DND-41 (cell line): Measurements from ENCODE around the gene MEG3.

Experiments
- EZH2 ChIP-seq: IDR thresholded peaks from 3 replicates; pipeline ENCODE4 v1.6.1; 2012; ENCODE audit warnings: borderline replicate concordance, low read depth, mild to moderate bottlenecking, moderate library complexity, low read length, inconsistent platforms; ENCODE audit not compliant: severe bottlenecking
- TF ChIP-seq, protein P1 (sequence below): IDR thresholded peaks from 2 replicates; pipeline ENCODE4 v1.5.1; 2012; ENCODE audit warnings: borderline replicate concordance, low read length, moderate library complexity, mild to moderate bottlenecking; ENCODE audit not compliant: poor library complexity, severe bottlenecking; ENCODE audit errors: extremely low read depth

GRCh38 chr14:100905166-100905565 lies 79.2 kb downstream of the MEG3 start:
- TF ChIP-seq, protein P1, sequence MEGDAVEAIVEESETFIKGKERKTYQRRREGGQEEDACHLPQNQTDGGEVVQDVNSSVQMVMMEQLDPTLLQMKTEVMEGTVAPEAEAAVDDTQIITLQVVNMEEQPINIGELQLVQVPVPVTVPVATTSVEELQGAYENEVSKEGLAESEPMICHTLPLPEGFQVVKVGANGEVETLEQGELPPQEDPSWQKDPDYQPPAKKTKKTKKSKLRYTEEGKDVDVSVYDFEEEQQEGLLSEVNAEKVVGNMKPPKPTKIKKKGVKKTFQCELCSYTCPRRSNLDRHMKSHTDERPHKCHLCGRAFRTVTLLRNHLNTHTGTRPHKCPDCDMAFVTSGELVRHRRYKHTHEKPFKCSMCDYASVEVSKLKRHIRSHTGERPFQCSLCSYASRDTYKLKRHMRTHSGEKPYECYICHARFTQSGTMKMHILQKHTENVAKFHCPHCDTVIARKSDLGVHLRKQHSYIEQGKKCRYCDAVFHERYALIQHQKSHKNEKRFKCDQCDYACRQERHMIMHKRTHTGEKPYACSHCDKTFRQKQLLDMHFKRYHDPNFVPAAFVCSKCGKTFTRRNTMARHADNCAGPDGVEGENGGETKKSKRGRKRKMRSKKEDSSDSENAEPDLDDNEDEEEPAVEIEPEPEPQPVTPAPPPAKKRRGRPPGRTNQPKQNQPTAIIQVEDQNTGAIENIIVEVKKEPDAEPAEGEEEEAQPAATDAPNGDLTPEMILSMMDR: no peak
- no peak for TF ChIP-seq EZH2
